H1 (cell line): ENCODE measurements around the gene KIF26B. TPM values are rescaled to one million over a fixed set of nuclear protein-coding genes. Genes with fewer than 3 reads are reported as not detected.

ENCODE experiments used
- CEBPB ChIP-seq: IDR thresholded peaks from 2 replicates; pipeline ENCODE4 v1.6.1; 2012; ENCODE audit warnings: low read depth, low read length
- KDM4A ChIP-seq: IDR thresholded peaks from one replicate; pipeline ENCODE4 v1.7.1; 2012; ENCODE audit warnings: low read depth, mild to moderate bottlenecking, moderate library complexity, low read length, inconsistent platforms; ENCODE audit not compliant: severe bottlenecking
- SP4 ChIP-seq: IDR thresholded peaks from 2 replicates; pipeline ENCODE4 v1.6.1; 2012; ENCODE audit warnings: low read length, inconsistent platforms
- SRF ChIP-seq: IDR thresholded peaks from 2 replicates; pipeline ENCODE4 v1.6.1; 2011; ENCODE audit warnings: mild to moderate bottlenecking, low read depth, low read length, moderate library complexity
- polyA plus RNA-seq, 7 experiments: library from polyadenylated mRNA; depleted of rRNA in 3 of 7; stranded (reverse) in 5 of 7; unstranded in 2 of 7; fragments of >200 nt in 5 of 7; fragments of 200-250 nt in 2 of 7; gene quantifications; 1 replicate in 5 of 7; 2 replicates in 1 of 7; 4 replicates in 1 of 7; pipeline versions ENCODE4 v1.2.1 to v1.2.3, GENCODE V29; 2011 to 2013; ENCODE audit warnings: missing spikeins in 2 of 7, mixed read lengths in 2 of 7
- total RNA-seq: library from RNA; stranded (reverse); fragmentation: NEBNext Ultra II Directional; extraction: Animal tissue kit (Norgen Biotek cat#: 25700); gene quantifications from 2 replicates; pipeline ENCODE4 v1.2.1, GENCODE V29; 2021

KIF26B gene
- total and polyA plus RNA-seq, 2 of the 8 experiments (the other 6 are each of a cell fraction or from before 2014, with no cell fraction given) = 0.06 to 0.28 TPM

DNA sequence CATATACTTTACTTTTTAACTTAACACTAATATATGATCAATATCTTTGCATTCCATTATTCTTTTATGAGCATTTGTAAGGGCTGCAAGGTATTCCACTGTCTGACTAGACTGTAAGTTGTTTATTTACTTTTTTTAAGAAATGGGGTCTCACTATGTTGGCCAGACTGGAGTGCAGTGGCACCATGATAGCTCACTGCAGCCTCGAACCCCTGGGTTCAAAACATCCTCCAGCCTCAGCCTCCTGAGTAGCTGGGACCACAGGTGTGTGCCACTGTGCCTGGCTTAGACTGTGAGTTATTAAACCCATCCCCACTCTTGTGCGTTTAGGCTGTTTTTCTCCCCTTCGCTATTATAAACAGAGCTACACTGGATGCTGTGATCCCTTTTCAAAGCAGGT is 6.7 kb upstream of the KIF26B start (continued):
- TF ChIP-seq KDM4A = no peak
- TF ChIP-seq SRF = no peak
- no peak for TF ChIP-seq SP4
- TF ChIP-seq CEBPB = no peak
- TF ChIP-seq, all 59 proteins: peak for 0
